Measurements from ENCODE around the gene EHMT1.
"Not testable (repeated sequence)": the region's sequence is repeated elsewhere in the genome, so short reads cannot be mapped to it uniquely, and the experiment has no call there.

The EHMT1 gene

GRCh38 chr9:137723356-137723755, 104.6 kb downstream of the EHMT1 start:
- not testable (repeated sequence) for DNase-seq

- no peak for DNase-seq
Measured at GRCh38 chr9:137723783-137724445, 105.1 kb downstream of the EHMT1 start.

- DNase-seq, result no peak
Measured at GRCh38 chr9:137724818-137725240, 106.0 kb downstream of the EHMT1 start.

GRCh38 chr9:137725598-137725997, 106.8 kb downstream of the EHMT1 start:
- no peak for DNase-seq

- not testable (repeated sequence) for DNase-seq
Measured at GRCh38 chr9:137726336-137726735, 107.5 kb downstream of the EHMT1 start.

GRCh38 chr9:137726764-137727163, 108.0 kb downstream of the EHMT1 start:
- DNase-seq, result no peak

GRCh38 chr9:137727716-137728115, 108.9 kb downstream of the EHMT1 start:
- no peak for DNase-seq

- no peak for DNase-seq
Measured at GRCh38 chr9:137728444-137729311, 109.9 kb downstream of the EHMT1 start.

- no peak for DNase-seq
Measured at GRCh38 chr9:137731216-137731946, 112.6 kb downstream of the EHMT1 start.

GRCh38 chr9:137731947-137732813, 113.4 kb downstream of the EHMT1 start:
- DNase-seq, result no peak

GRCh38 chr9:137733429-137733828, 114.6 kb downstream of the EHMT1 start:
- DNase-seq, result no peak

- no peak for DNase-seq
Measured at GRCh38 chr9:137734181-137734580, 115.4 kb downstream of the EHMT1 start.

- not testable (repeated sequence) for DNase-seq
Measured at GRCh38 chr9:137738182-137738696, 119.4 kb downstream of the EHMT1 start.

GRCh38 chr9:137738703-137739102, 119.9 kb downstream of the EHMT1 start:
- no peak for DNase-seq

GRCh38 chr9:137739371-137740309, 120.8 kb downstream of the EHMT1 start:
- DNase-seq, result no peak

GRCh38 chr9:137740312-137740711, 121.5 kb downstream of the EHMT1 start:
- DNase-seq, result no peak

- DNase-seq, result no peak
Measured at GRCh38 chr9:137741330-137741729, 122.5 kb downstream of the EHMT1 start.

- DNase-seq, result no peak
Measured at GRCh38 chr9:137742698-137743097, 123.9 kb downstream of the EHMT1 start.

- DNase-seq, result no peak
Measured at GRCh38 chr9:137743695-137744094, 124.9 kb downstream of the EHMT1 start.

- no peak for DNase-seq
Measured at GRCh38 chr9:137744632-137745183, 125.9 kb downstream of the EHMT1 start.

- no peak for DNase-seq
Measured at GRCh38 chr9:137745541-137745991, 126.8 kb downstream of the EHMT1 start.
